WTC11 (cell line): Measurements from ENCODE around the gene JAKMIP3. TPM values are rescaled to one million over a fixed set of nuclear protein-coding genes. Genes with fewer than 3 reads are reported as not detected.

ENCODE experiments used
- ATAC-seq: fragments of 200-7000 bp; cut with Tn5 transposase; 2 replicates; pipeline ENCODE4 v1.10.0; 2021; ENCODE audit warnings: mild to moderate bottlenecking, moderate library complexity
- CTCF ChIA-PET: fragments of 300-600 bp; sonication (Branson Sonifier 250); formaldehyde crosslinking; loops from one replicate; lab custom pipeline; 2021; ENCODE audit warnings: antibody characterized with exemption; lab: Charles Lee
- POLR2A ChIA-PET: fragments of 350-600 bp; sonication (Branson Sonifier 250); formaldehyde crosslinking; loops from one replicate; lab custom pipeline; 2021; ENCODE audit warnings: antibody characterized with exemption; lab: Charles Lee
- DNase-seq: peaks from one replicate; pipeline ENCODE4 v3.0.0; 2021; ENCODE audit warnings: low spot score
- H3K27ac Mint-ChIP-seq: 2 replicates; pipeline ENCODE4 v1.8.0; 2021; ENCODE audit warnings: mixed read lengths
- H3K27me3 Mint-ChIP-seq: 2 replicates; pipeline ENCODE4 v1.8.0; 2021; ENCODE audit warnings: low read depth, mild to moderate bottlenecking, moderate library complexity, mixed read lengths
- H3K36me3 Mint-ChIP-seq: 2 replicates; pipeline ENCODE4 v1.8.0; 2021; ENCODE audit warnings: mixed read lengths
- H3K4me1 Mint-ChIP-seq: 2 replicates; pipeline ENCODE4 v1.8.0; 2022; ENCODE audit warnings: mixed read lengths
- H3K4me3 Mint-ChIP-seq: 2 replicates; pipeline ENCODE4 v1.8.0; 2021; ENCODE audit warnings: mild to moderate bottlenecking, moderate library complexity, mixed read lengths
- H3K9me3 Mint-ChIP-seq: 2 replicates; pipeline ENCODE4 v1.8.0; 2021; ENCODE audit warnings: mixed read lengths
- ELF4 ChIP-seq: sonication (generic); formaldehyde crosslinking; IDR thresholded peaks from 2 replicates; pipeline ENCODE4 v1.8.1; 2022; ENCODE audit warnings: low read depth, mild to moderate bottlenecking, moderate library complexity, missing genetic modification reagents
- FOXK1 ChIP-seq: sonication (generic); formaldehyde crosslinking; IDR thresholded peaks from 2 replicates; pipeline ENCODE4 v1.8.0; 2022; ENCODE audit warnings: mild to moderate bottlenecking, moderate library complexity, missing genetic modification reagents
- GABPB1 ChIP-seq: sonication (generic); formaldehyde crosslinking; IDR thresholded peaks from 2 replicates; pipeline ENCODE4 v1.8.1; 2023; ENCODE audit warnings: mild to moderate bottlenecking, missing genetic modification reagents
- IRF2 ChIP-seq: sonication (generic); formaldehyde crosslinking; IDR thresholded peaks from 2 replicates; pipeline ENCODE4 v1.8.0; 2022; ENCODE audit warnings: low read depth, missing genetic modification reagents, borderline replicate concordance
- KAT7 ChIP-seq: sonication (generic); formaldehyde crosslinking; IDR thresholded peaks from 2 replicates; pipeline ENCODE4 v1.8.1; 2023; ENCODE audit warnings: missing genetic modification reagents, mild to moderate bottlenecking, borderline replicate concordance
- SP1 ChIP-seq: sonication (generic); formaldehyde crosslinking; conservative IDR thresholded peaks from 2 replicates; pipeline ENCODE4 v1.8.1; 2022; ENCODE audit warnings: missing genetic modification reagents
- TEAD4 ChIP-seq: sonication (generic); formaldehyde crosslinking; IDR thresholded peaks from 2 replicates; pipeline ENCODE4 v1.8.0; 2022; ENCODE audit warnings: mild to moderate bottlenecking, missing genetic modification reagents
- TP53 ChIP-seq: sonication (generic); formaldehyde crosslinking; IDR thresholded peaks from 2 replicates; pipeline ENCODE4 v1.8.1; 2023; ENCODE audit warnings: mild to moderate bottlenecking, missing genetic modification reagents
- ZBTB21 ChIP-seq: sonication (generic); formaldehyde crosslinking; IDR thresholded peaks from 2 replicates; pipeline ENCODE4 v1.8.1; 2023; ENCODE audit warnings: mild to moderate bottlenecking, missing genetic modification reagents, borderline replicate concordance
- ZNF121 ChIP-seq: sonication (generic); formaldehyde crosslinking; IDR thresholded peaks from 2 replicates; pipeline ENCODE4 v1.8.0; 2023; ENCODE audit warnings: missing genetic modification reagents
- total RNA-seq: library from RNA; stranded (reverse); gene quantifications from 3 replicates; pipeline ENCODE4 v1.2.3, GENCODE V29; 2021
- TF ChIP-seq, protein P1 (sequence below): sonication (generic); formaldehyde crosslinking; IDR thresholded peaks from 2 replicates; pipeline ENCODE4 v1.8.1; 2023; ENCODE audit warnings: mild to moderate bottlenecking, missing genetic modification reagents
- TF ChIP-seq, protein P2 (sequence below): sonication (generic); formaldehyde crosslinking; IDR thresholded peaks from 2 replicates; pipeline ENCODE4 v1.8.1; 2023; ENCODE audit warnings: mild to moderate bottlenecking, missing genetic modification reagents
- TF ChIP-seq, protein P3 (sequence below): sonication (generic); formaldehyde crosslinking; IDR thresholded peaks from 2 replicates; pipeline ENCODE4 v1.8.0; 2022; ENCODE audit warnings: mild to moderate bottlenecking, missing genetic modification reagents
- TF ChIP-seq, protein P4 (sequence below): fragments of 250-450 bp; sonication (Bioruptor Pico); IDR thresholded peaks from 2 replicates; pipeline ENCODE4 v1.9.0; 2021; ENCODE audit warnings: mild to moderate bottlenecking
- TF ChIP-seq, protein P5 (sequence below): sonication (generic); formaldehyde crosslinking; IDR thresholded peaks from 2 replicates; pipeline ENCODE4 v1.8.0; 2022; ENCODE audit warnings: mild to moderate bottlenecking, missing genetic modification reagents
- TF ChIP-seq, protein P6 (sequence below): sonication (generic); formaldehyde crosslinking; IDR thresholded peaks from 2 replicates; pipeline ENCODE4 v1.8.0; 2022; ENCODE audit warnings: mild to moderate bottlenecking, missing genetic modification reagents
- TF ChIP-seq, protein P7 (sequence below): sonication (generic); formaldehyde crosslinking; IDR thresholded peaks from 2 replicates; pipeline ENCODE4 v1.8.1; 2023; ENCODE audit warnings: mild to moderate bottlenecking, missing genetic modification reagents, moderate library complexity

JAKMIP3 gene
- total RNA-seq, 1 experiment from 2014 or later: 1.7 TPM

DNA sequence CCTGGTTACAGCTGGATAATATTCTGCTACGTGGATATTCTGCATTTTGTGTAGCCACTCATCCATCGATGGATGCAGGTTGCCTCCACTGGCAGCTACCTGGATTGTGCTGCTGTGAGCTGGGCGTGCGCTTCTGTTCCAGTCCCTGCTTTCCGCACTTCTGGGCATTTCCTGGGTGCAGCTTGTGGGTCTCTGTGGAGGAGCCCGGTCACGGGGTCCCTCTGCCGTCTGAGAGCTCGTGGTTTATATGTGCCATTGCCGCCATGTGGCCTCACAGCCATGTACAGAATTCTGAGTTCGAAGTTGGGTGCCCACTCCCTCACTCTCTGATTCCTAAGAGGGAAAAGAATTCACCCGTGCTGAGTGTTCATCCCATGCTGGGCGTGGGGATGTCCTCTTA, 38.3 kb downstream of the JAKMIP3 start (continued):
- TF ChIP-seq, protein P1, sequence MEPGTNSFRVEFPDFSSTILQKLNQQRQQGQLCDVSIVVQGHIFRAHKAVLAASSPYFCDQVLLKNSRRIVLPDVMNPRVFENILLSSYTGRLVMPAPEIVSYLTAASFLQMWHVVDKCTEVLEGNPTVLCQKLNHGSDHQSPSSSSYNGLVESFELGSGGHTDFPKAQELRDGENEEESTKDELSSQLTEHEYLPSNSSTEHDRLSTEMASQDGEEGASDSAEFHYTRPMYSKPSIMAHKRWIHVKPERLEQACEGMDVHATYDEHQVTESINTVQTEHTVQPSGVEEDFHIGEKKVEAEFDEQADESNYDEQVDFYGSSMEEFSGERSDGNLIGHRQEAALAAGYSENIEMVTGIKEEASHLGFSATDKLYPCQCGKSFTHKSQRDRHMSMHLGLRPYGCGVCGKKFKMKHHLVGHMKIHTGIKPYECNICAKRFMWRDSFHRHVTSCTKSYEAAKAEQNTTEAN (CRISPR knock-in tag): no peak
- TF ChIP-seq, all 79 proteins: peak for 0

DNA sequence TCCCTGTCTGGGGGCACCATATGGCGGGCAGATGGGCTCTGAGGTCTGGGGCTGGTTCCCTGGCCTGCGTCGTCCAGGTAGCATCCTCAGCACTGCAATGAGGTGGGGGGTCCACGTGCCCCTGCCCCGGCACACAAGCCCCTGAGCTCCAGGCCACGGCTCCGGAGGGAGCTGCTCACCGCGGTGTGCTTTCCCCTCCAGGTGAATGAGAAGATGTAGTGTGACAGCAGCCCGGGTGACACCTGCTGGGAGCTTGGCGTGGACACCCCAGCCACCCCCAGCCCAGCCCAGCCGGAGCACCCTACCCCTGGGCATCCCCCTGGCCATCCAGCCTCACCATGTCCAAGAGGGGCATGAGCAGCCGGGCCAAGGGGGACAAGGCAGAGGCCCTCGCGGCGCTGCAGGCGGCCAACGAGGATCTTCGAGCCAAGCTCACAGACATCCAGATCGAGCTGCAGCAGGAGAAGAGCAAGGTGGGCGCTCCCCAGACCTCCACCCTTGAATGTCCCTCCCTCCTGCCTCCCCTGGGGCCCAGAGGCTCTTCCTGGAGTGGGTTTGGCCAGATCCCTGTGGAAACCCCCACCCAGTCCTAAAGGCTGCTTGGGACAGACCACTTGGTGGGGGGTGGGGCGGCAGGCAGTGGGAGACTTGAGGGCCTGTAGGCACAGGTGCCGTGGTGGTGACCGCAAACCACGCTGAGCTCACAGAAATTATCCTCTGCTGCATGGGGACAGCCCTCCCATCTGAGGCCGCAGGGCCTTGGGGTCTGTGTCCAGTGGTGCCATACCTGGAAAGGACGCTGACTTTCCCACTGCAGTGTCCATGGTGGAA, 38.9 kb downstream of the JAKMIP3 start:
- no peaks in the 10 kb centered on the region for H3K9me3 Mint-ChIP-seq
- ChIA-PET CTCF (interaction anchor here (1.9 kb wide), 1 partner anchor 38 kb away, joined by 6 read pairs; no protein-coding TSS in a partner anchor), POLR2A (no interaction called here)

DNA sequence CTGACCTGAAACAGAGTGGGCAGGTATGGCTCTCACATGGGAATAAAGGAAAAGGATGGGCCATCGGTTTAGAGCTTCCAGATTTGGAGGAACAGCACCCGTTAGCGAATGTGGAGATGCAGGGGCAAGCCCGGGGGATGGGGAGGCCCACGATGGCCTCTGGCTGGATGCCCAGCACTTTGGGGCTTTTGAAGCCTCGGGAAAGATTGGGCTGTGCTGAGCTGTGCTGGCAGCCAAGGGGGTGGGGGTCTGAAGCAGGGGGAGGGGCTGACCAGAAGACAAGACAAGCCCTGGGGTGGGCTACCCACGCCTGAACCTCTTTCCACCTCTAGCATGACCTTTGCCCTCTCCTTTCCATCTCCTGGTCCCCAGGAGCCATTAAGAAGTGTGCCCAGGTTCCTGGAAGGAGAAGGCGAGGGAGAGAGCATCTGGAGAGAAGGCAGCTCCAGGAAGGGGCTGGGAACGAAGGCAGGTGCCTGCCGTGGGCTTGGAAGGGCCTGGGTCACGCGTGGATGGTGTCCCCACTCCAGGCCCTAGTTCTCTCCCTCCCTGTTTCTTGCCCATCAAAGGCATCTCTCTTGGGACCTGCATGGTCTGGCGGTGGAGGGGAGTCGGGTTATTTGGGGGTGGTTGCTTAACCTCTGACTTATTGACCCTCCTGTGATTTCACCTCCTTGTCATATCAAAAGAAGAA, 39.7 kb downstream of the JAKMIP3 start:
- TF ChIP-seq SP1 (CRISPR knock-in tag) (no peak), ZBTB21 (no peak), GABPB1 (CRISPR knock-in tag) (no peak)
- TF ChIP-seq, protein P2, sequence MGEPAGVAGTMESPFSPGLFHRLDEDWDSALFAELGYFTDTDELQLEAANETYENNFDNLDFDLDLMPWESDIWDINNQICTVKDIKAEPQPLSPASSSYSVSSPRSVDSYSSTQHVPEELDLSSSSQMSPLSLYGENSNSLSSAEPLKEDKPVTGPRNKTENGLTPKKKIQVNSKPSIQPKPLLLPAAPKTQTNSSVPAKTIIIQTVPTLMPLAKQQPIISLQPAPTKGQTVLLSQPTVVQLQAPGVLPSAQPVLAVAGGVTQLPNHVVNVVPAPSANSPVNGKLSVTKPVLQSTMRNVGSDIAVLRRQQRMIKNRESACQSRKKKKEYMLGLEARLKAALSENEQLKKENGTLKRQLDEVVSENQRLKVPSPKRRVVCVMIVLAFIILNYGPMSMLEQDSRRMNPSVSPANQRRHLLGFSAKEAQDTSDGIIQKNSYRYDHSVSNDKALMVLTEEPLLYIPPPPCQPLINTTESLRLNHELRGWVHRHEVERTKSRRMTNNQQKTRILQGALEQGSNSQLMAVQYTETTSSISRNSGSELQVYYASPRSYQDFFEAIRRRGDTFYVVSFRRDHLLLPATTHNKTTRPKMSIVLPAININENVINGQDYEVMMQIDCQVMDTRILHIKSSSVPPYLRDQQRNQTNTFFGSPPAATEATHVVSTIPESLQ: no peak
- TF ChIP-seq, protein P3, sequence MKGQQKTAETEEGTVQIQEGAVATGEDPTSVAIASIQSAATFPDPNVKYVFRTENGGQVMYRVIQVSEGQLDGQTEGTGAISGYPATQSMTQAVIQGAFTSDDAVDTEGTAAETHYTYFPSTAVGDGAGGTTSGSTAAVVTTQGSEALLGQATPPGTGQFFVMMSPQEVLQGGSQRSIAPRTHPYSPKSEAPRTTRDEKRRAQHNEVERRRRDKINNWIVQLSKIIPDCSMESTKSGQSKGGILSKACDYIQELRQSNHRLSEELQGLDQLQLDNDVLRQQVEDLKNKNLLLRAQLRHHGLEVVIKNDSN (CRISPR knock-in tag): no peak
- TF ChIP-seq, all 79 proteins: peak for 0
- H3K4me1 Mint-ChIP-seq: no peaks in the 10 kb centered on the region
- H3K9me3 Mint-ChIP-seq: no peaks in the 10 kb centered on the region
- DNase-seq (no peak), ATAC-seq (no peak)
- ChIA-PET POLR2A (no interaction called here), CTCF (no interaction called here)
- H3K27me3 Mint-ChIP-seq: no peaks in the 10 kb centered on the region
- no peak overlapping the region for H3K4me3 Mint-ChIP-seq
- H3K27ac Mint-ChIP-seq: no peak overlapping the region
- no peaks in the 10 kb centered on the region for H3K36me3 Mint-ChIP-seq

More for the DNA sequence above, 38.9 kb downstream of the JAKMIP3 start:
- Mint-ChIP-seq H3K27ac (no peak overlapping the region), H3K4me3 (no peak overlapping the region), H3K4me1 (no peaks in the 10 kb centered on the region), H3K27me3 (no peaks in the 10 kb centered on the region), H3K36me3 (no peaks in the 10 kb centered on the region)
- ATAC-seq (no peak), DNase-seq (no peak)
- TF ChIP-seq ELF4 (CRISPR knock-in tag) (no peak), TP53 (CRISPR knock-in tag) (no peak), ZNF121 (CRISPR knock-in tag) (no peak), KAT7 (CRISPR knock-in tag) (no peak), IRF2 (CRISPR knock-in tag) (no peak), FOXK1 (CRISPR knock-in tag) (no peak), TEAD4 (CRISPR knock-in tag) (no peak)
- TF ChIP-seq, protein P4, sequence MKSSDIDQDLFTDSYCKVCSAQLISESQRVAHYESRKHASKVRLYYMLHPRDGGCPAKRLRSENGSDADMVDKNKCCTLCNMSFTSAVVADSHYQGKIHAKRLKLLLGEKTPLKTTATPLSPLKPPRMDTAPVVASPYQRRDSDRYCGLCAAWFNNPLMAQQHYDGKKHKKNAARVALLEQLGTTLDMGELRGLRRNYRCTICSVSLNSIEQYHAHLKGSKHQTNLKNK: no peak
- TF ChIP-seq, protein P5, sequence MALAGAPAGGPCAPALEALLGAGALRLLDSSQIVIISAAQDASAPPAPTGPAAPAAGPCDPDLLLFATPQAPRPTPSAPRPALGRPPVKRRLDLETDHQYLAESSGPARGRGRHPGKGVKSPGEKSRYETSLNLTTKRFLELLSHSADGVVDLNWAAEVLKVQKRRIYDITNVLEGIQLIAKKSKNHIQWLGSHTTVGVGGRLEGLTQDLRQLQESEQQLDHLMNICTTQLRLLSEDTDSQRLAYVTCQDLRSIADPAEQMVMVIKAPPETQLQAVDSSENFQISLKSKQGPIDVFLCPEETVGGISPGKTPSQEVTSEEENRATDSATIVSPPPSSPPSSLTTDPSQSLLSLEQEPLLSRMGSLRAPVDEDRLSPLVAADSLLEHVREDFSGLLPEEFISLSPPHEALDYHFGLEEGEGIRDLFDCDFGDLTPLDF: no peak
- TF ChIP-seq, protein P6, sequence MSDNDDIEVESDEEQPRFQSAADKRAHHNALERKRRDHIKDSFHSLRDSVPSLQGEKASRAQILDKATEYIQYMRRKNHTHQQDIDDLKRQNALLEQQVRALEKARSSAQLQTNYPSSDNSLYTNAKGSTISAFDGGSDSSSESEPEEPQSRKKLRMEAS (CRISPR knock-in tag): no peak
- TF ChIP-seq, protein P7, sequence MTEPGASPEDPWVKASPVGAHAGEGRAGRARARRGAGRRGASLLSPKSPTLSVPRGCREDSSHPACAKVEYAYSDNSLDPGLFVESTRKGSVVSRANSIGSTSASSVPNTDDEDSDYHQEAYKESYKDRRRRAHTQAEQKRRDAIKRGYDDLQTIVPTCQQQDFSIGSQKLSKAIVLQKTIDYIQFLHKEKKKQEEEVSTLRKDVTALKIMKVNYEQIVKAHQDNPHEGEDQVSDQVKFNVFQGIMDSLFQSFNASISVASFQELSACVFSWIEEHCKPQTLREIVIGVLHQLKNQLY: no peak
